MM.1S (cell line): Measurements from ENCODE around the gene MYO1E.

Experiments
- DNase-seq: peaks from one replicate; pipeline ENCODE4 v3.0.0-alpha.2; 2015
- H2AFZ ChIP-seq: fragments of 300-600 bp; sonication (generic); 2 replicates; pipeline ENCODE4 v1.6.0; 2016; ENCODE audit warnings: antibody characterized with exemption, low read length
- H3F3A ChIP-seq: fragments of 300-600 bp; sonication (generic); 2 replicates; pipeline ENCODE4 v1.6.1; 2016; ENCODE audit warnings: mild to moderate bottlenecking, antibody characterized with exemption, low read length, moderate library complexity, mixed read lengths; ENCODE audit not compliant: insufficient read depth
- H3K27ac ChIP-seq: fragments of 300-600 bp; sonication (generic); 2 replicates; pipeline ENCODE4 v1.5.1; 2016; ENCODE audit warnings: mild to moderate bottlenecking, low read length
- H3K27me3 ChIP-seq: fragments of 300-600 bp; sonication (generic); replicated peaks from 2 replicates; pipeline ENCODE4 v1.6.0; 2016; ENCODE audit warnings: low read length; ENCODE audit not compliant: insufficient read depth
- H3K36me3 ChIP-seq: fragments of 300-600 bp; sonication (generic); replicated peaks from 2 replicates; pipeline ENCODE4 v1.6.1; 2016; ENCODE audit warnings: mild to moderate bottlenecking, low read length, mixed read lengths; ENCODE audit not compliant: insufficient read depth
- H3K4me1 ChIP-seq: fragments of 300-600 bp; sonication (generic); 2 replicates; pipeline ENCODE4 v1.6.1; 2016; ENCODE audit warnings: low read length, mixed read lengths
- H3K4me2 ChIP-seq: fragments of 300-600 bp; sonication (generic); 2 replicates; pipeline ENCODE4 v1.6.0; 2016; ENCODE audit warnings: low read depth, low read length
- H3K4me3 ChIP-seq: fragments of 300-600 bp; sonication (generic); 2 replicates; pipeline ENCODE4 v1.5.1; 2016; ENCODE audit warnings: low read length, mixed read lengths
- H3K79me2 ChIP-seq: fragments of 300-600 bp; sonication (generic); 2 replicates; pipeline ENCODE4 v1.6.1; 2016; ENCODE audit warnings: mixed run types, low read length, mixed read lengths
- H3K9ac ChIP-seq: fragments of 300-600 bp; sonication (generic); 2 replicates; pipeline ENCODE4 v1.6.1; 2016; ENCODE audit warnings: low read length, mixed read lengths
- H3K9me2 ChIP-seq: fragments of 300-600 bp; sonication (generic); replicated peaks from 2 replicates; pipeline ENCODE4 v1.6.1; 2016; ENCODE audit warnings: mild to moderate bottlenecking, low read length, mixed read lengths; ENCODE audit not compliant: insufficient read depth
- H3K9me3 ChIP-seq: fragments of 300-600 bp; sonication (generic); replicated peaks from 2 replicates; pipeline ENCODE4 v1.6.1; 2016; ENCODE audit warnings: mild to moderate bottlenecking, low read length, mixed read lengths; ENCODE audit not compliant: insufficient read depth
- H4K20me1 ChIP-seq: fragments of 300-600 bp; sonication (generic); 2 replicates; pipeline ENCODE4 v1.6.1; 2016; ENCODE audit warnings: mild to moderate bottlenecking, low read length, moderate library complexity, mixed read lengths; ENCODE audit not compliant: insufficient read depth
- CTCF ChIP-seq: fragments of 300-600 bp; sonication (generic); IDR thresholded peaks from 2 replicates; pipeline ENCODE4 v1.5.1; 2016; ENCODE audit warnings: antibody characterized with exemption, low read length, mixed read lengths
- EZH2 ChIP-seq: fragments of 300-600 bp; sonication (generic); optimal IDR thresholded peaks from 2 replicates; pipeline ENCODE3; 2017; ENCODE audit warnings: low read depth, mild to moderate bottlenecking, antibody characterized with exemption, low read length, mixed read lengths
- EZH2phosphoT487 ChIP-seq: fragments of 300-600 bp; sonication (generic); IDR thresholded peaks from 2 replicates; pipeline ENCODE4 v1.6.1; 2018; ENCODE audit warnings: antibody characterized with exemption, low read length

MYO1E gene

GRCh38 chr15:59171067-59171397 is 201.6 kb downstream of the MYO1E start:
- Histone ChIP-seq H3K27ac (no peak overlapping the region), H3K4me2 (no peak overlapping the region), H3K4me3 (no peak overlapping the region)

GRCh38 chr15:59170295-59171066 is 202.2 kb downstream of the MYO1E start:
- no peak overlapping the region for H3K4me2 ChIP-seq
- H3K9me3 ChIP-seq: no peaks in the 10 kb centered on the region
- no peaks in the 10 kb centered on the region for H3K9me2 ChIP-seq
- H3K27ac ChIP-seq: no peak overlapping the region
- peaks cover 7% of the 10 kb centered on the region for H3K4me1 ChIP-seq
- TF ChIP-seq CTCF: no peak
- no peak for TF ChIP-seq EZH2
- no peak for TF ChIP-seq EZH2phosphoT487
- H3K79me2 ChIP-seq: no peaks in the 10 kb centered on the region
- H3K36me3 ChIP-seq: no peaks in the 10 kb centered on the region
- H3K9ac ChIP-seq: no peak overlapping the region
- no peak overlapping the region for H3K4me3 ChIP-seq
- no peaks in the 10 kb centered on the region for H4K20me1 ChIP-seq
- DNase-seq: no peak
- H3F3A ChIP-seq: peaks cover 3% of the 10 kb centered on the region; the same call in 1 of the 2 replicates
- H2AFZ ChIP-seq: no peak overlapping the region
- H3K27me3 ChIP-seq: no peaks in the 10 kb centered on the region

More at GRCh38 chr15:59171067-59171397, 201.6 kb downstream of the MYO1E start:
- H3K27me3 ChIP-seq: no peaks in the 10 kb centered on the region
- H4K20me1 ChIP-seq: no peaks in the 10 kb centered on the region
- peaks cover 1% of the 10 kb centered on the region; the same call in 1 of the 2 replicates for H3K4me1 ChIP-seq
- no peak for TF ChIP-seq EZH2
- no peak for TF ChIP-seq CTCF
- TF ChIP-seq EZH2phosphoT487: no peak
- no peak overlapping the region for H3K9ac ChIP-seq
- H3K9me3 ChIP-seq: no peaks in the 10 kb centered on the region
- no peaks in the 10 kb centered on the region for H3K79me2 ChIP-seq
- no peaks in the 10 kb centered on the region for H3F3A ChIP-seq
- H2AFZ ChIP-seq: no peak overlapping the region
- H3K36me3 ChIP-seq: no peaks in the 10 kb centered on the region
- H3K9me2 ChIP-seq: no peaks in the 10 kb centered on the region
- DNase-seq: no peak

GRCh38 chr15:59169251-59169708 is 203.4 kb downstream of the MYO1E start:
- Histone ChIP-seq H3K4me2 (no peak overlapping the region), H3K9me2 (no peaks in the 10 kb centered on the region), H2AFZ (no peak overlapping the region), H4K20me1 (no peaks in the 10 kb centered on the region), H3K4me3 (no peak overlapping the region), H3K79me2 (no peaks in the 10 kb centered on the region), H3K36me3 (no peaks in the 10 kb centered on the region), H3K9ac (no peak overlapping the region), H3K27ac (no peak overlapping the region), H3K4me1 (peaks cover 12% of the 10 kb centered on the region), H3K9me3 (no peaks in the 10 kb centered on the region), H3K27me3 (no peaks in the 10 kb centered on the region), H3F3A (peaks cover 3% of the 10 kb centered on the region; the same call in 1 of the 2 replicates)
- no peak for TF ChIP-seq EZH2
- TF ChIP-seq EZH2phosphoT487: no peak
- no peak for DNase-seq

- no peak overlapping the region for H3K27ac ChIP-seq
- H3K9ac ChIP-seq: no peak overlapping the region
- H3K4me3 ChIP-seq: no peak overlapping the region
- no peak overlapping the region for H2AFZ ChIP-seq
- TF ChIP-seq CTCF (no peak), EZH2phosphoT487 (no peak), EZH2 (no peak)
- H3K4me2 ChIP-seq: no peak overlapping the region
- H3K4me1 ChIP-seq: peaks cover 12% of the 10 kb centered on the region
- H3K9me3 ChIP-seq: no peaks in the 10 kb centered on the region
- peaks cover 3% of the 10 kb centered on the region; the same call in 1 of the 2 replicates for H3F3A ChIP-seq
- no peaks in the 10 kb centered on the region for H3K79me2 ChIP-seq
- no peak for DNase-seq
- H3K27me3 ChIP-seq: no peaks in the 10 kb centered on the region
- no peaks in the 10 kb centered on the region for H4K20me1 ChIP-seq
- no peaks in the 10 kb centered on the region for H3K36me3 ChIP-seq
- H3K9me2 ChIP-seq: no peaks in the 10 kb centered on the region
Measured at GRCh38 chr15:59168536-59168935, 204.1 kb downstream of the MYO1E start.
